ENCODE measurements around the gene KRTAP10-5. TPM values are rescaled to one million over a fixed set of nuclear protein-coding genes. Genes with fewer than 3 reads are reported as not detected.
"Not testable (repeated sequence)": the region's sequence is repeated elsewhere in the genome, so short reads cannot be mapped to it uniquely, and the experiment has no call there.

The KRTAP10-5 gene
- polyA plus RNA-seq, 1 experiment = not detected

DNA sequence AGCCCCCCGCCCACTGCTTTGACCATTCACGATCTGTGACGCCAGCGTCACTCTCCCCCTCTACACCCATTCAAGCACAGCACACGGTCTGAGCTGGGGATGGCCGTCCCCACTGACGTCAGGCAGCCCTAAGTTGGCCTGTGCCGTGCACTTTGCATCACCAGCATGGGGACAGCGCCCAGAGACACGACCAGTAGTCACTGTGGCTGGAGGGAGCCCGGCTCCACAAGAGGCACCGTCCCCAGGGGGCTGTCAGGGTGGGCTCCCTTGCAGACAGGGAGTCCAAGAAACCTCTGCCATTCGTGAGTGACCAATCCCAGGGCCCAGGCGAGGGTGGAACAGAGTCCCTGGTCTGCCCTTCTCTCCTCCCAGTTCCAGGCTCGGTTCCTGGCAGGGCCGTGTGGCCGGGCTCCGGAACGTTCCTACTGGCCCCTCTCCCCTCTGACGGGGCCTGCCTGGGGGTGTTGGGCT is 33.8 kb upstream of the KRTAP10-5 start:
- Histone ChIP-seq H3K4me3 (ENCODE audit: low read depth, low read length) (no peak overlapping the region), H3K27ac (ENCODE audit: low read depth, low read length) (no peak overlapping the region), H3K9me3 (ENCODE audit: control insufficient read depth, insufficient read depth, low read length) (peaks cover 54% of the 10 kb centered on the region), H3K27me3 (ENCODE audit: control insufficient read depth, insufficient read depth, low read length) (no peaks in the 10 kb centered on the region)
- CTCF ChIA-PET = no interaction called here
- POLR2A ChIA-PET = no interaction called here
- no peak for DNase-seq (ENCODE audit: low read depth, low spot score)
- TF ChIP-seq, protein P1, sequence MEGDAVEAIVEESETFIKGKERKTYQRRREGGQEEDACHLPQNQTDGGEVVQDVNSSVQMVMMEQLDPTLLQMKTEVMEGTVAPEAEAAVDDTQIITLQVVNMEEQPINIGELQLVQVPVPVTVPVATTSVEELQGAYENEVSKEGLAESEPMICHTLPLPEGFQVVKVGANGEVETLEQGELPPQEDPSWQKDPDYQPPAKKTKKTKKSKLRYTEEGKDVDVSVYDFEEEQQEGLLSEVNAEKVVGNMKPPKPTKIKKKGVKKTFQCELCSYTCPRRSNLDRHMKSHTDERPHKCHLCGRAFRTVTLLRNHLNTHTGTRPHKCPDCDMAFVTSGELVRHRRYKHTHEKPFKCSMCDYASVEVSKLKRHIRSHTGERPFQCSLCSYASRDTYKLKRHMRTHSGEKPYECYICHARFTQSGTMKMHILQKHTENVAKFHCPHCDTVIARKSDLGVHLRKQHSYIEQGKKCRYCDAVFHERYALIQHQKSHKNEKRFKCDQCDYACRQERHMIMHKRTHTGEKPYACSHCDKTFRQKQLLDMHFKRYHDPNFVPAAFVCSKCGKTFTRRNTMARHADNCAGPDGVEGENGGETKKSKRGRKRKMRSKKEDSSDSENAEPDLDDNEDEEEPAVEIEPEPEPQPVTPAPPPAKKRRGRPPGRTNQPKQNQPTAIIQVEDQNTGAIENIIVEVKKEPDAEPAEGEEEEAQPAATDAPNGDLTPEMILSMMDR (IDR thresholded peaks at IDR 0.05; ENCODE audit: low read depth, low read length) = no peak

DNA sequence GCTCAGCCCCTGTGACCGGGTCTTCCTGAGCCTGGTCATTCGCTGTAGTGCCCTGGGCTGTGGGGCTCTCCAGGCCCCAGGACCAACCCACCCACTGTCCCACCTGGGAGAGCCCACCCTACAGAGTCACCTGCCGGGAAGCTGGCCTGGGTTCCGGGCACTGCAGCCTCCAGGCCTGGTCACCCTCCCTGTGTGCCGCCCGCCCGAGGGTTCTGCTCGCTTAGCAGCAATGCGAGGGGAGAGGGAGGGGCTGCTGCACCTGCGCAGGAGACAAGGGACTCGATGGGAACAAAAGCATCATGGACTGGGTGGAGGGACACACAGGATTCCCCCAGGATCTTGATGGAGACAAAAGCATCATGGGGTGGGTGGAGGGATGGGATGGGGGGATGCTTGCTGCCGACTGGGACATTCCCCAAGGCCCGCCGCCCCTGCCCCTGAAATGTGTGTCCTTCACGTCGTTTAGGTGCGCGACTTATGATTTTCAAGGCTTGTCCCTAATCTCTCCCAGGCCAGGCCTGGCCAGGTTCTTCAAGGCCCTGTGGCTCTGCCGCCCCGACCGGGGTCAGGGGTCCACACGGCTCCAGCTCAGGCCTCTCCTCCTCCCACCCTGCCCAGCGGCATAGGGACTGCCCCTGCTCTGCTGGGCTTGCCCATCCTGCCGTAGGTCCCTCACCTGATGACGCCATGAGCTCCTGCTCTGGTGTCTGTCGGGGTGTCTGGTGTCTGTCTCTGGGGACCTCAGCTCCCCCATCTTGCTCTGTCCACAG is 33.2 kb upstream of the KRTAP10-5 start:
- CTCF ChIA-PET = no interaction called here
- H3K4me3 ChIP-seq (ENCODE audit: low read depth, low read length) = no peak overlapping the region
- H3K9me3 ChIP-seq (ENCODE audit: control insufficient read depth, insufficient read depth, low read length) = peaks cover 54% of the 10 kb centered on the region
- POLR2A ChIA-PET = no interaction called here
- TF ChIP-seq, protein P1 (IDR thresholded peaks at IDR 0.05; ENCODE audit: low read depth, low read length) = no peak
- no peak for DNase-seq (ENCODE audit: low read depth, low spot score)
- no peak overlapping the region for H3K27ac ChIP-seq (ENCODE audit: low read depth, low read length)
- no peaks in the 10 kb centered on the region for H3K27me3 ChIP-seq (ENCODE audit: control insufficient read depth, insufficient read depth, low read length)

DNA sequence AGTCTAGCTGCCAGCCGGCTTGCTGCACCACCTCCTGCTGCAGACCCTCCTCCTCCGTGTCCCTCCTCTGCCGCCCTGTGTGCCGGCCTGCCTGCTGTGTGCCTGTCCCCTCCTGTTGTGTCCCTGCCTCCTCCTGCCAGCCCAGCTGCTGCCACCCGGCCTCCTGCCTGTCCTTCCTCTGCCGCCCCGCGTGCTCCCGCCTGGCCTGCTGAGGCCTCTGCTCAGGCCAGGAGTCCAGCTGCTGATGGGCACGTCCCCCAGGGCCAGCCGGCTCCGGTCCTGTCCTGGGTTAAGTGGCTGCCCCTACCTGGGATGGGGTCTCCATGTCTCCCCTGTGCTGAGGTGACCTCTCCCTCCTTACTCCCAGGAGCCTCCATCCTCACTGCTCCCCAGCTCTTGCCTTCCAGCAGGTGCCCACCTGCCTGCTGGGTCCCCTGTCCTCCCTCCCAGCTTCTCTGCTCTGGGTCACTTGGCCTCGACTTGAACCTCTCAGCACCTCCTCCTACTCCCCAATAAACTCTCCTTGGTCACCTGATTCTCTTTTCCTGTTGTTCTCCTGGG is 32.3 kb upstream of the KRTAP10-5 start:
- Histone ChIP-seq H3K27ac (ENCODE audit: low read depth, low read length) (no peak overlapping the region), H3K9me3 (ENCODE audit: control insufficient read depth, insufficient read depth, low read length) (peaks cover 54% of the 10 kb centered on the region), H3K4me3 (ENCODE audit: low read depth, low read length) (no peak overlapping the region), H3K27me3 (ENCODE audit: control insufficient read depth, insufficient read depth, low read length) (no peaks in the 10 kb centered on the region)
- CTCF ChIA-PET = no interaction called here
- POLR2A ChIA-PET = no interaction called here
- TF ChIP-seq, protein P1 (IDR thresholded peaks at IDR 0.05; ENCODE audit: low read depth, low read length) = no peak
- DNase-seq (ENCODE audit: low read depth, low spot score) = no peak

DNA sequence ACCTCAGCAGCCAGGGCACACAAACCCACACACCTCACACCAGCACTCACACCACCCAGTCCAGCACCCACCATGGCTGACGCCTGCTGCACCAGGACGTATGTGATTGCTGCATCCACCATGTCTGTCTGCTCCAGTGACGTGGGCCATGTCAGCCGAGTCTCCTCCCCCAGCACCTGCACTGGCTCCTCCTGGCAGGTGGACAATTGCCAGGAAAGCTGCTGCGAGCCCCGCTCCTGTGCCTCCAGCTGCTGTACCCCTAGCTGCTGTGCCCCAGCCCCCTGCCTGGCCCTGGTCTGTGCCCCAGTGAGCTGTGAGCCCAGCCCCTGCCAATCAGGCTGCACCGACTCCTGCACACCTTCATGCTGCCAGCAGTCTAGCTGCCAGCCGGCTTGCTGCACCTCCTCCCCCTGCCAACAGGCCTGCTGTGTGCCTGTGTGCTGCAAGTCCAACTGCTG is 31.7 kb upstream of the KRTAP10-5 start, which contains the start of gene KRTAP10-8:
KRTAP10-8 (plus strand) TSS at position 51 of the 458 bp plus-strand sequence; CDS start at position 73, 22 bp downstream.
- Histone ChIP-seq H3K4me3 (ENCODE audit: low read depth, low read length) (no peak within 1 kb of the TSS), H3K9me3 (ENCODE audit: control insufficient read depth, insufficient read depth, low read length) (peaks cover 51% of the 10 kb centered on the region), H3K27ac (ENCODE audit: low read depth, low read length) (no peak within 1 kb of the TSS), H3K27me3 (ENCODE audit: control insufficient read depth, insufficient read depth, low read length) (no peaks in the 10 kb centered on the region)
- TF ChIP-seq, protein P1 (IDR thresholded peaks at IDR 0.05; ENCODE audit: low read depth, low read length) = no peak
- ChIA-PET CTCF (no interaction called here), POLR2A (no interaction called here)
- DNase-seq (ENCODE audit: low read depth, low spot score) = no peak

DNA sequence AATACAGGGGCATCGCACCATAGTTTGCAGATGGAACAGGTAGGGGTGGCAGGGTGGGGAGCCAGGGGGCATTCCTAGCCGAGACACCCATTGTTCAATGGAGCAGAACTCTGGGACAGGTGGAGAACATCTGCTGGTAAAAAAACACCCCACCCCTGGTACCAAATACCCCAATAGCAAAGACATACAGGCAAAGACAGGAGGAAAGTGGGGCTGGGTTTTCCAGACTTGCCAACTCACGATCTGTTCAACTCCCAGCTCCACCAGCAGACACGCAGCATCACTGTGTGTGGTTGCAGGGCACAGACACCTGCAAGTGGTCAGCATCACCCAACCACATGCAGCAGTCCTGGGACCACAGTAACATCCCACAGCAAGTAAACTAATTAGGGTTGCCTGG is 31.1 kb upstream of the KRTAP10-5 start:
- Histone ChIP-seq H3K27ac (ENCODE audit: low read depth, low read length) (no peak overlapping the region), H3K9me3 (ENCODE audit: control insufficient read depth, insufficient read depth, low read length) (peaks cover 47% of the 10 kb centered on the region), H3K4me3 (ENCODE audit: low read depth, low read length) (no peak overlapping the region), H3K27me3 (ENCODE audit: control insufficient read depth, insufficient read depth, low read length) (no peaks in the 10 kb centered on the region)
- TF ChIP-seq, protein P1 (IDR thresholded peaks at IDR 0.05; ENCODE audit: low read depth, low read length) = no peak
- ChIA-PET CTCF (no interaction called here), POLR2A (no interaction called here)
- DNase-seq (ENCODE audit: low read depth, low spot score) = no peak

DNA sequence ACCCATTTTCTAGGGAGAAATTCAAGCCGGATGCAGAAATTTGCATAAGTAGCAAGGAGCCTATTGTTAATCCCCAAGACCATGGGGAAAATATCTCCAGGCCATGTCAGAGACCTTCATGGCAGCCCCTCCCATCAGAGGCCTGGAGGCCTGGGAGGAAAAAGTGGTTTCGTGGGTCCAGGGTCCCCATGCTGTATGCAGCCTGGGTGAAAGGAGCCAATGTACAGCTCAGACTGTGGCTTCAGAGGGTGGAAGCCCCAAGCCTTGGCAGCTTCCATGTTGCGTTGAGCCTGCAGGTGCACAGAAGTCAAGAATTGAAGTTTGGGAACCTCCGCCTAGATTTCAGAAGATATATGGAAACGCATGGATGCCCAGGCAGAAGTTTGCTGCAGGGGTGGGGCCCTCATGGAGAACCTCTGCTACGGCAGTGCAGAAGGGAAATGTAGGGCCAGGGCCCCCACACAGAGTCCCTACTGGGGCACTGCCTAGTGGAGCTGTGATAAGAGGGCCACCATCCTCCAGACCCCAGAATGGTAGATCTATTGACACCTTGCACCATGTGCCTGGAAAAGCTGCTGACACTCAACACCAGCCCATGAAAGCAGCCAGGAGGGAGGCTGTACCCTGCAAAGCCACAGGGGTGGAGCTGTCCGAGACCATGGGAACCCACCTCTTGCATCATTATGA is 29.9 kb upstream of the KRTAP10-5 start:
- H3K4me3 ChIP-seq (ENCODE audit: low read depth, low read length); POLR2A ChIA-PET; H3K27ac ChIP-seq (ENCODE audit: low read depth, low read length); H3K27me3 ChIP-seq (ENCODE audit: control insufficient read depth, insufficient read depth, low read length); DNase-seq (ENCODE audit: low read depth, low spot score): not testable (repeated sequence)
- CTCF ChIA-PET = interaction anchor here (1.1 kb wide), 1 partner anchor 183 kb away, joined by 3 read pairs; no protein-coding TSS in a partner anchor
- peaks cover 36% of the 10 kb centered on the region for H3K9me3 ChIP-seq (ENCODE audit: control insufficient read depth, insufficient read depth, low read length)

Measured in AG04450 (cell line).